Measurements from ENCODE around the gene IGF1R.

- no peak for TF ChIP-seq BCL11A (IDR thresholded peaks at IDR 0.05; ENCODE audit: low read depth in 2 of 2, low read length in 2 of 2)
- no peak for TF ChIP-seq SAP30 (IDR thresholded peaks at IDR 0.05; ENCODE audit: insufficient read depth, insufficient replicate concordance, low read length)
- TF ChIP-seq TAF7 (optimal IDR thresholded peaks at IDR 0.05; ENCODE audit: borderline replicate concordance, low read depth, low read length): no peak
- TF ChIP-seq USF2 (IDR thresholded peaks at IDR 0.05; ENCODE audit: low read length): no peak
- no peak for TF ChIP-seq SP1 (IDR thresholded peaks at IDR 0.05; ENCODE audit: low read depth, low read length)
- TF ChIP-seq JUND (IDR thresholded peaks at IDR 0.05; ENCODE audit: low read length): no peak
- no peak for TF ChIP-seq ATF3 (IDR thresholded peaks at IDR 0.05; ENCODE audit: insufficient read depth, low read depth, low read length)
- no peak for TF ChIP-seq ATF2 (IDR thresholded peaks at IDR 0.05; ENCODE audit: low read length)
- TF ChIP-seq TAF1 (IDR thresholded peaks at IDR 0.05; ENCODE audit: low read depth, low read length): no peak
These were observed 70.2 kb downstream of the IGF1R start for GRCh38 chr15:98718426-98719136.
